Measurements from ENCODE around the gene IGF2BP2.
A peak's percentile ranks its signal among the peaks of the same experiment; 100 is the strongest.
"Not testable (repeated sequence)": the region's sequence is repeated elsewhere in the genome, so short reads cannot be mapped to it uniquely, and the experiment has no call there.

Gene IGF2BP2

DNA sequence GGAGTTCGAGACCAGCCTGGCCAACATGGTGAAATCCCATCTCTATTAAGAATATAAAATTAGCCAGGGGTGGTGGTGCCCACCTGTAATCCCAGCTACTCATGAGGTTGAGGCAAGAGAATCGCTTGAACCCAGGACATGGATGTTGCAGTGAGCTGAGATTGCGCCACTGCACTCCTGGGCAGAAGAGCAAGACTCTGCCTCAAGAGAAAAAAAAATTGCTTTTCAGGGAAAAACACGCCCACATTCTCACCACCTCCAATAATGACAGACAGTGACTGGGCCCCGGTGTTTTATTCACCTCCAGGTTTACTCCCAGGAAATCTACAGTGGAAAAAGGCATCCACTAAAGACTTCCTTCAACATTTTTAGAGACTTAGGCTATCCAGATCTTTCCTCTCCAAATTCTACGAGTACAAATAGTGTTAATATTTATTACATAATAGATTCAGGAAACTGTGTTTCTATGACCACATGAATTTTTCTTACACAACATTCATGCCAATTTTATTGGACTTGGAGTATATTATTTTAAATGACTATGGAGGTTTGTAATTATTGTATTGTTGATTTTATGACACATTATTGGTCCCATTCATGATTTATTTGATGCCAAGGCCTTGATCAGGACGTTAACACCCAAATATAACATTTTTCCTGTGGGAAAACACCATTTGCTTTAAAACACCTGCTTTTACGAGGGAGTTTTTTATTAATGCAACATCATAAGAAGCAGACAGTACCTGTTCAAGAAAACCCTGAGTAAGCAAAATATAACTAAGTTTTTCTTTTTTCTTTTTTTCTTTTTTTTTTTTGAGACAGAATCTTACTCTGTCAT lies 26.6 kb downstream of the IGF2BP2 start:
- DNase-seq, result no peak

DNA sequence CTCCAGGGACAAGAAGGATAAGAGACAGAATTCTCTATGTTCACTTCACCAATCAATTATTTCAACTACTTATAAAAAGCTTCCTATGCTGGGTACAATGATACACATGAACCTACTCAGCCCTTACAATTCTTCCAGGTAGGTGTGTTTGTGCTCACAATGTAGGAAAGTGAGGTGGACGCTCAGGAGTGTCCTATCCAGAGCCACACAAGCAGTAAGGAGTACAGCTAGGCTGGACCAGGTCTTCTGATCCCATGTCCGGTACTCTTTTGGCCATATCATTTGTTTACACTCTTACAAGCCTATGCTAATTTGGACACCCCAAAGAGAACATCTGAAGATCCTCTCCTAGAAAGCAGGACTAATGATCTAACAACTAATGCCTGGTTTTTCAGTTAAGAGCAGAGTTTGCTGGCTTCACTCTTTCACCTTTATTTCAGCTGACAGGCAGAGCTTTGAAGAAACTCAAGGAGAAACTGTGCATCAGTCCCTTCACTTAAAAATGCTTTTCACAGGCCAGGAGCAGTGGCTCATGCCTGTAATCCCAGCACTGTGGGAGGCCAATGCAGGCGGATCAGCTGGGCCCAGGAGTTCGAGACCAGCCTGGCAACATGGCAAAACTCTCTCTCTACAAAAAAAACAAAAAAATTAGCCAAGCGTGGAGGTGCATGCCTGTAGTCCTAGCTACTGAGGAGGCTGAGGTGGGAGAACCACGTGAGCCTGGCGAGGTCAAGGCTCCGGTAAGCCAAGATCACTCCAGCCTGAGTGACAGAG lies 27.5 kb downstream of the IGF2BP2 start:
- no peak for DNase-seq

DNA sequence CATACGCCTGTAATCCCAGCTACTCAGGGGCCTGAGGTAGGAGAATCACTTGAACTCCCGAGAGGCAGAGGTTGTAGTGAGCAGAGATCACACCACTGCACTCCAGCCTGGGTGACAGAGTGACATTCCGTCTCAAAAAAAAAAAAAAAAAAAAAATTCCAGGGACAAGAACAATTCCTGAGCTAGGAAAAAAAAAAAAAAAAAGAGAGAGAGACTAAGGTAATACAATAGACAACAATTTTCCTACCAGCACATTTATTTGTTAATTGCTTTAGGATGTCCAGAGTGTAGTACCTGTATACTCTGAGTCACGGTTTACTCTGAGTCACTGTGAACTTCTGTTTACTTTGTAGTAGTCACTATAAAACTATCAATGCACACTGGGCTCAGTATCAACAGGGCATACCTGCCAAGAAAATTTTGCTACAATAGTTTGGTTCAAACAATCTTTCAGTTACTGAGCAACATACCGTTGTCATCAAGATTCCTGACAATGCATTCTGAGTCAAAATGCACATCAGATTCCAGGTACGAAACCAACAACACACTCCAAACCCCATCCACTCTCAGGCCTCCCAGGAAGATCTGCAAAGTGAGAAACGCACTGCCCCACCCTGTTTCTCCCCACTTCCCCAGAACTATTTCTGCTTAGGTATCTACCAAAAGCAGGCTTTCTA lies 28.3 kb downstream of the IGF2BP2 start:
- no peak for DNase-seq

DNA sequence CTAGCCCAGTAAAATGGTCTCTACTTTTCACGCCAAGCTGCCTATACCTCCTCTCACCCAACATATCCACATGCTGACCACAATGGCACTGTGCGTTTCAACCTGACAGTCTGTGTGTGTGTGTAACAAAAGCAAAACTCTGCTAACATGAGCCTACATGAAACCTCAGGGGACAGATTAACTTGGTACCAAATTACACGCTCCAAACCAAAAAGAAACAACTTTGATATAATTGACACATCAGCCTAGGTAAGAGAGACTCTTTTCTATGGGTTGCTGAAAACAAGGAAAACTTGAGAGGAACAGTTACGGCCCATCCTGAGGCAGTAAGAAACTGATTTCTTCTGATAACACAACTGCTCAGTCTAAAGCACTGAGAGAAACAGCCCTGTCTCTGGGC lies 31.5 kb downstream of the IGF2BP2 start:
- no peak for DNase-seq

DNA sequence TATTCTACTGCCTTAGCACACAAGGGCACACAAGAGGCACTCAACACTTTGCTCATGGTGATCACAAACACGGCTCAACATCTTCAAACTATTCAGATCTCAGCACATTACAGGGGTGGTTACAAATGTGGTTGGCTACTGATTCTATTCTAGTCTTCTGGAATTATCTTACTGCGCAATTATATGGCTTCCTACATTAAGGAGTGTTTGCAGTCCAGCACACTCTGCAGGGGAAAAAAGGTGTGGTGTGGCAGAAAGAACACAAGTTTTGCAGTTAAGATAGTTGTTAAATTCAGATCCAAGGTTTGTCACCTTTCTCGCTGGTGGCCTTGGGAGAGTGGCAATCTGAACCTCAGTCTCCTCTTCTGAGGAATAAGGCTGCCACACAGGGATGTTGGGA lies 31.9 kb downstream of the IGF2BP2 start:
- no peak for DNase-seq

DNA sequence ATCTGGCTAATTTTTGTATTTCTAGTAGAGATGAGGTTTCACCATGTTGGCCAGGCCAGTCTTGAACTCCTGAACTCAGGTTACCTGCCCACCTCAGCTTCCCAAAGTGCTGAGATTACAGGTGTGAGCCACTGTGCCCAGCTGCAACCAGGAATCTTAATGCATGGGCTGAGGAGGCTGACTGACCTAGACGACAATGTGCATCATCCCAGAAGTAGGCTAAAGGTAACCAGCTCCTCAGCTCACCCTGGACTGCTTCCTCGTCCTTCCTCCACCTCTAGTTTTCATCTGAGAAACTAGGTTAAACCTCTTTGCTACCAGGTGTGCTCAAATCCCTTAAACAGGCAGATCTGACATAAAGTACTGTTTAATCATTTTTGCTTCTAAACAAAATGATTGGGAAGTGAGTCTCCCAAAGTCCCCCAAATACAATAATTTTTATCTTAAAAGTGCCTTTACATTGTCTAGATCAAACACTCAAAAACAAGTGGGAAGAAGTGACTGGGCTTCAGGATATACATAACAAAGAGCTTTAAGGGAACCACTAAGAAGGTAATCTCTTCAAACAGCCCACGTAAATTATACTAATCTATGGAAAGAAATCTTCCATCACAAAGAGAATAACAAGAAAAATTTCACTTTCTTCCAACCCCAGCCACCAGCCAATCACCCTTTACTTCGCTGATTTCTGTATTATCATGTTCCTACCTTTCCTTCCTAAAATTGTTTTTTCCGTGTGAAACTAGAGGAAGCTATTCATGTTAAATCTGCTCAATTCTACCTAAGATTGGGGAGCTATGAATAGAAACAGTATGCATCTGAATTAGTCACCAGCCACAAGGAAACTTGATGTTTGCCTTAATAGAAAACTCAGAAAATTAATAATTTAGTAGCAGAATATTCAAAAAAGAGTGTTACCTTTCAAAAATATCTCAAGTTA lies 34.7 kb downstream of the IGF2BP2 start:
- DNase-seq, result no peak

DNA sequence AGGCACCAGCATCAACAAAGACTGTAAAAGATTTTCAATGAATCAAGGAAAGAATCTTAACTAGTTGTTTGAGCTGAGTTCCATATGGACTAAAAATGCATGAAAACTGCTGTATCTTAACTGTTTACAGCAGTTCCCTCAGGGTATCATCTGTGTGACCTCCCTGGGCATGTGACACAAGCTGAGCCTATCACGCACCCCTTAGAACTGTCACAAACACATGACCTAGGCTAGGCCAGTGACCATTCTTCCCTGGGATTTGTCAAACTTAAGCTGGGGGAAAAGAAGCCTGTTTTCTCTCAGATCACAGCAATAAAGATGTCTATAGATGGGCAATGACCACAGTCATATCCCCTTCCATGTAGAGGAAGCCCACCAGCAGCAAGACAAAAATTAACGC lies 35.7 kb downstream of the IGF2BP2 start:
- DNase-seq, result no peak

DNA sequence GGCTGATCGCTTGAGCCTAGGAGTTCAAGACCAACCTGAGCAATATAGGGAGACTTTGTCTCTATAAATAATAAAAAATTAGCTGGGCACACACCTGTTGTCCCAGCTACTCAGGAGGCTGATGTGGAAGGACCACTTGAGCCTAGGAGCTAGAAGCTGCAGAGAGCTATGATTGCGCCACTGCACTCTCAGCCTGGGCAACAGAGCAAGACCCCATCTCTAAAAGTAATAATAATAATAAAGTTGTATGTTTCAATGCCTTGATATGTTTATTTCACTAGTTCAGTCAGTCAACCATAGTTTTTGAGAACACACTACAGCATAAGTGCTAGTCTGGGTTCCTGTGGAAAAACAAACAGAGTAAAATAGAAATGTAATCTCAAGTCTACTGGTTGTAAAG lies 36.5 kb downstream of the IGF2BP2 start:
- no peak for DNase-seq

DNA sequence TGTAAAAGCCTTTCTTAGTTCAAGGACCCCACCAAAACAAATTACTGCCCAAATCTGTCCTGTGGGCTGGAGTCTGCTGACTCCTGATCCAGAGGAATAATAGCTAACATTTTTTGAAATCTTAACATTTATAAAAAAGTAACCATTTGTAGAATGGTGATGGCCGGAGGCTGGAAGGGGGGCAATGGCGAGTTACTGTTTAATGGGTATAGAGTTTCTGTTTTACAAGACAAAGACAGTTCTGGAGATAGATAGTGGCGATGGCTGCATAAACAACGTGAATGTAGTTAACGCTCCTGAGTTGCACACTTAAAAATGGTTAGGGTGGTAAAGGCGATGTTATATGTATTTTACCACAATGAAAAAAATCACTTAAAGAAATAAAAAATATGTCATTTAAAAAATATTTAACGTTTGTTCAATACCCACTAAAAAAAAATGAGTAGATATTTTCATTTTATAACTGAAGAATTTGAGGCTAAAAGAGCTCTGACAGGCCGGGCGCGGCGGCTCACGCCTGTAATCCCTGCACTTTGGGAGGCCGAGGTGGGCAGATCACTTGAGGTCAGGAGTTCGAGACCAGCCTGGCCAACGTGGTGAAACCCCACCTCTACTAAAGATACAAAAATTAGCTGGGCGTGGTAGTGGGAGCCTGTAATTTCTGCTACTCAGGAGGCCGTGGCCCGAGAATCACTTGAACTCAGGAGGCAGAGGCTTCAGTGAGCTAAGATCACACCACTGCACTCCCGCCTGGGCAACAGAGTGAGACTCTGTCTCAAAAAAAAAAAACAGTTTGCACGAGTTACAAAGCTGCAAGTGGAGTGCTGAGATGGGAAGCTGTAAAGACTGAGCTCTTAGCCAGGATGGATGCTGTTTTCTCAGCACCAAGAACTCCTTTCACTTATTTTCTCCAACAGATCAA lies 37.6 kb downstream of the IGF2BP2 start:
- no peak for DNase-seq

DNA sequence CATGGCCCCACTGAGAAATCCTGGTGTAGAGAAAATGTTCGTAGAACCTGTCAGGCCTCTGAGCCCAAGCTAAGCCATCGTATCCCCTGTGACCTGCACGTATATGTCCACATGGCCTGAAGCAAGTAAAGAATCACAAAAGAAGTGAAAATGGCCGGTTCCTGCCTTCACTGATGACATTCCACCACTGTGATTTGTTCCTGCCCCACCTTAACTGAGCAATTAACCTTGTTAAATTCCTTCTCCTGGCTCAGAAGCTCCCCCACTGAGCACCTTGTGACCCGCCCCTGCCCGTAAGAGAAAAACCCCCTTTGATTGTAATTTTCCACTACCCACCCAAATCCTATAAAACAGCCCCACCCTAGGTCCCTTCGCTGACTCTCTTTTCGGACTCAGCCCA lies 38.6 kb downstream of the IGF2BP2 start:
- DNase-seq, result not testable (repeated sequence)

DNA sequence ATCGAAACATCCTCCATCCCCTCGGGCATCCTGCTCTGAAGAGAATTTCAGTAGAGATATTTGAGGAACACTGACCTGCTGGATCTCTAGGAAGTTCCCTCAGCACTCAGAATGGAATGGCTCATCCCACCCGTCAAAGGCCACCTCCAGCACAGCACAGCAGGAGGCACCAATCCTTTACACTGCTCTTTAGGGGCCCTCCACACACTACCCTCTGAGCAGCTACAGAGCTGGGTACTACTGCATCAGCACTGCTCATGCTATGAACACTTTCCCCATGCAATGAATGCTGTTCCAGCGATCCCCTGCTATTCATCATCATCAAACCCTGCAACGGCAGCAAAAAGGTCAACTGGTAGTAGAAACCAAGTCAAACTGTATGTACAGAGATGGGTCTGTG lies 40.5 kb downstream of the IGF2BP2 start:
- DNase-seq, result no peak

DNA sequence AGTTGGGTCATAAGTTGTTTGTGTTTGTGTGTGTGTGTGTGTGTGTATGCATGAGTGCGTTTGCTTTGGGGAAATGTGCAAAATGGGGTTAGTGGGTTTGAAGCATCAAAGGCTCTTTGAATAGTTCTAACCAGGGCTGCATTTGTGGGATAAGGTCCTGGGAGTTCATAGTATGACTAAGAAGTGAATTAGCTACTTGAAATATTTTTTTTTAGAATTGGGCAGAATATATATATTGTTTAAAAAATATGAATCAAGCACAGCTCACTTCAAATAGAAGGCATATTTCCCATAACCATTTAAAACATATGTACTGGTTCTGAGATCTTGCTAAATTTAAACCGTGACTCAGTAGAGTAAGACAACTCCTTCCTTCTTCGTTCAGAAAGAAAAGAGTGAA lies 43.1 kb downstream of the IGF2BP2 start:
- DNase-seq, result no peak

DNA sequence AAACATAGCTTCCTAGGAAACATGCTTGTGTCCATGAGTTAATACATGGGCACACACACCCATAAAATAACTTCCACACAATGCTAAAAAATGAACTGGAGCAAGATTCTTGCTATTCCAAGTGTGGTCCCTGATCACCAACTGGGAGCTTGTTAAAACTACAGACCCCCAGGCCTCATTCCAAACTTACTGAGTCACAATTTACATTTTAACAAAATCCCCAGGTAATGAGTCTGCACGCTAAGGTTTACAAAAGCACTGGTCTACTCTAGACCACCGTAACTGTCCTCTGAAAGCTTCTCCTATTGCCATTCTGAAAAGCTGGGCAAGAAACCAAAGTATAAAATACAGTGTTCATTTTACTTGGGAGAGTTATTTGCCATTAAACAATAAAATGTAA lies 45.4 kb downstream of the IGF2BP2 start:
- no peak for DNase-seq

DNA sequence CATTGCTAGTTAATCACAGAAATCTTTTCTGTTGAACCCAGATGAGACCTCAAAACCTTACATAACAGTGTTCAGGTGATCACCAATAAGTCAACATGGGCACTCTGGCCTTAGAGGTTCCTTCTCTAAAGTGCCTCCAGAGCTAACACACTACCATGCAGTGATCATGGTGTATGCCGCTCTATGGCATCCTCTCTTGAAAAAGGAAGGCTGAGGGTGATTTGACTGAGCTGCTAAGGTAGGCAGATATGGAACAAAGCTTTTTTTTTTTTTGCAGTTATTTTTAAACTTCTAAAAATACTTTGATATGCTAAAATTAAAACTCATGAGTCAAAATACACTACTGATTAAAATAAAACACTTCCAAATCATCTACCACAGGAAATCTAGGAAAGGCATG lies 46.0 kb downstream of the IGF2BP2 start:
- no peak for DNase-seq

DNA sequence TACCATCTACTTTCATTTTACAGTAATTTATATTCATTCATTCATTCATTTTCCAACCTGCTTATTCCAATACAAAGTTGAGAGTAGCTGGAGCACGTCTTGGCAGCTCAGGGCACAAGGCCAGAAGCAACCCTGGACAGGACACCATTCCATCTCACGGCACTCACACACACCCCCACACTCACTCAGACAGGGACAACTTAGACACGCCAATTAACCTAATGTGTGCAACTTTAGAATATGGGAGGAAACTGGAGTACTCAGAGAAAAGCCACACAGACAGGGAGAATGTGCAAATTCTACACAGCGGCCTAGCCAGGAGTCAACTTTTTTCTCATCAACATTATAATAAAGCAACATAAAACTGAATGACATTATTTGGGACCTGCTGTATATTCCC lies 46.7 kb downstream of the IGF2BP2 start:
- no peak for DNase-seq

DNA sequence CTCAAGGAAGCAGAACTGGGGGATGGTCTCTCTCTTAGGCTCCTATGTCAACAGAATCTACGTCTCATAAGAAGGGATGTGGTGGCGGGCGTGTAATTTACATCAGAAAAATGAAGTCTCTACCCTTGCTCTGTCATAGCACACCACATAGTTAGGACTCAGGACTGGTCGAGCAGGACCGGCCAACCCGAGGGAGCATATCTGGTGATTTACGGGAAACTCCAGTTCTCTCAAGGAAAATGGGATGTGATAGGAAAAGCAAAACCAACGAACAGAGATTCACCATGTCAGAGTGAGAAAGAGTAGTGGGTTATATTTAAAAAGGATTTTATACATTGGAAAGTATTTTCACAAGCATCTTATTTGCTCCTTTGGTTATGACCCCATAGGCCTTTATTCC lies 54.7 kb downstream of the IGF2BP2 start:
- no peak for DNase-seq

DNA sequence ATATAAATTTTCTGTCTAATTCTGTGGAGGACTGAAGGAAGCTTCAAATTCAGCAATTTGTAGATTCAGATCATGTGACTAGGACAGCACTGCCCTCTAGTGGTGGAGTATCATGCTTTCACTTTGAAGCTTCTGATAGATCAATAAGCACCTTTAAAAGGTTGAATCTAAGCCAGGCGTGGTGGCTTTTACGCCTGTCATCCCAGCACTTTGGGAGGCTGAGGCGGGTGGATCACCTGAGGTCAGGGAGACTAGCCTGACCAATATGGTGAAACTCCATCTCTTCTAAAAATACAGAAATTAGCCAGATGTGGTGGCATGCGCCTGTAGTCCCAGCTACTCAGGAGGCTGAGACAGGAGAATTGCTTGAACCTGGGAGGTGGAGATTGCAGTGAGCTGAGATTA lies 56.3 kb downstream of the IGF2BP2 start:
- DNase-seq, result peak; percentile 58

DNA sequence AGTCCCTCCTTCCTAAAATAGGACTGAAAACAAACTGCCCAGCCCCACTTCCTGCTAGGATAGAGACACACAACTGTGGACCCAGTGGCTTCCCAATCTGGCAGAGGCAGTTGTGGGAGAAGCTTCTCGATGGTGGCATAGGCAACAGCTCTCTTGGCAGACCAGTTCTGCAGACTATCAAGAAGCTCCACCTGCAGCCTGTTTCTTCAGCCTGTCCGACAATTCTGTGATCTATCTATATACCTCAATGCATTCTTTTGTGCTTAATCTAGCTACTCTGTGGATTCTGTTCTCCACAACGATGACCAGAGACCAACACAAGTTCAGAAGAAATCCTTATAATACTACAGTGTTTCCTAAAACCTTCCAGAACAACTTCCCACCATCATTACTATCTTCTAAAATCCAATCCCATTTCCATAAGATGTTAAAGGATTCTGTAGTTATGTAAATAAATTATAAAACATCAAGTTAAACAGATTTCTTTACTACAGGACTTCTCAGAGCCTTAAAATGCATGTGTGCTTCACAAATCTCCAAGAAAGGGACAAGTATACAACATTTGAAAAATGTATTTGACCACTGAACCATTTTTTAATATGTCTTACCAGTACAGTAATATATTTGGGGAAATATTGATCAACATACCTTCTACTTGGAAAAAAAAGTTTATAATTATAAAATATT lies 57.7 kb downstream of the IGF2BP2 start:
- DNase-seq, result no peak

DNA sequence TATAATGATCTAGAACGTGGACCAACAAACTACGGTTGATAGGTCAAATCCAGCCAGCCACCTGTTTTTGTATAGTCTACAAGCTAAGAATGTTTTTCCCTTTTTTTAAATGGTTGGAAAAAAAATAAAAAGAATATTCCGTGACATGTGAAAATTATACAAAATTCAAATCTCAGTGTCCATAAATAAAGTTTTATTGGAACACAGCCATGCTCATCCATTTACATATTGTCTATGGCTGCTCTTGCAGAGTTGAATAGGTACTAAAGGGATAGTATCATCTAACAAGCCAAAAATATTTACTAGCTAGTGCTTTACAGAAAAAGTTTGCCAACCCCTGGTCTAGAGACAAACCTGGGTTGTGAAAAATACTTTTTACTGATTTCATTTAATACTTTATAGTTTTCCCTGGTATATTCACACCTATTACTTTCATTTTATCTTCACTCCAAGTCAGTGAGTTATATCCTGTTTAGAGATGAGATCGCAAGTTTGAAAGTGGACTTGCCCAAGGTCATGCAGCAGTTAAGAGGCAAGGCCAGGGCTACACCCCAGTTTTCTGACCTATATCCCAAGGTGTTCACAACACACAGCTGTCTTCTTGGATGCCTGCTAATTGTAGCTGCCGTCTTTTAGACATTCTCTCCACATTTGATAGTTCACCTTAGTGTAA lies 58.4 kb downstream of the IGF2BP2 start:
- DNase-seq, result no peak

DNA sequence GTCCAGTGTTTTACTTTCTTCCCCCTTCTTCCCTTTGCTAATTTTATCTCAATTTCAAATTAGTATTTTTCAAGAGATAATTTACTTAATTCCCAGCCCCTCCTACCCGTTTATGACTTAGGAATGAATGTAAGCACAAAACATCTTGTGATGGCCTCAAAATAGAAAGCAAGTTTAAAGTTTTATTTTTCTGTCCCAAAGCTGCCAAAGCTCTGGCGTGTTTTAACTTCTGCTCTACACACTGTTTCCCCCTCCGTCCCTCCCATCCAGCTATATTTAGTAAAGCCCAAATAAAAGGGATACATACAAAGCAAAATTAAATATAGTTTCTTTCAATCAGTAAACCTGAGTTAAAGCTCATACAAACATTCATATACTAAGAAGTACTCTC lies 59.9 kb downstream of the IGF2BP2 start:
- DNase-seq, result no peak
